HG02970 (cell line): ENCODE data around the gene UBALD2.
"Not testable (repeated sequence)": the region's sequence is repeated elsewhere in the genome, so short reads cannot be mapped to it uniquely, and the experiment has no call there.

ENCODE experiments used
- ATAC-seq: cut with Tn5 transposase; IDR thresholded peaks from one replicate; pipeline ENCODE4 v1.9.1; 2021; ENCODE audit warnings: mild to moderate bottlenecking, moderate library complexity, moderate number of reproducible peaks; ENCODE audit not compliant: unreplicated experiment, low FRiP score

UBALD2 gene

GRCh38 chr17:76264755-76265623 lies at the start of gene UBALD2:
Gene UBALD2, plus strand, starts transcription at chr17:76265348. Its CDS starts 158 bp downstream, at chr17:76265506.
- peak; percentile 74 for ATAC-seq

- ATAC-seq = no peak
Measured at GRCh38 chr17:76217081-76217480, 48.1 kb upstream of the UBALD2 start.

- ATAC-seq = no peak
Measured at GRCh38 chr17:76219670-76220383, 45.3 kb upstream of the UBALD2 start.

- no peak for ATAC-seq
Measured at GRCh38 chr17:76223802-76224201, 41.3 kb upstream of the UBALD2 start.

- ATAC-seq = not testable (repeated sequence)
Measured at GRCh38 chr17:76225373-76226086, 39.6 kb upstream of the UBALD2 start.

- not testable (repeated sequence) for ATAC-seq
Measured at GRCh38 chr17:76226749-76227148, 38.4 kb upstream of the UBALD2 start.

- ATAC-seq = no peak
Measured at GRCh38 chr17:76232342-76232741, 32.8 kb upstream of the UBALD2 start.

GRCh38 chr17:76233588-76234353 lies 31.4 kb upstream of the UBALD2 start:
- no peak for ATAC-seq

GRCh38 chr17:76234354-76234679 lies 30.8 kb upstream of the UBALD2 start:
- ATAC-seq = no peak

- ATAC-seq = no peak
Measured at GRCh38 chr17:76235883-76236282, 29.3 kb upstream of the UBALD2 start.

- ATAC-seq = no peak
Measured at GRCh38 chr17:76236603-76237002, 28.5 kb upstream of the UBALD2 start.

- no peak for ATAC-seq
Measured at GRCh38 chr17:76237859-76238313, 27.3 kb upstream of the UBALD2 start.

- no peak for ATAC-seq
Measured at GRCh38 chr17:76238847-76239537, 26.2 kb upstream of the UBALD2 start.

GRCh38 chr17:76239538-76240274 lies 25.4 kb upstream of the UBALD2 start:
- peak; percentile 22 for ATAC-seq

- peak; percentile 68 for ATAC-seq
Measured at GRCh38 chr17:76240461-76241203, 24.5 kb upstream of the UBALD2 start, which contains the start of gene RNF157. Gene RNF157, minus strand, starts transcription at chr17:76240493. Its CDS starts 253 bp downstream, at chr17:76240240.

GRCh38 chr17:76241204-76241538 lies 24.0 kb upstream of the UBALD2 start:
- no peak for ATAC-seq

- no peak for ATAC-seq
Measured at GRCh38 chr17:76241691-76242255, 23.4 kb upstream of the UBALD2 start.
